GM19240 (cell line): Measurements from ENCODE around the gene ANK3.

Experiments used
- DNase-seq: peaks from one replicate; pipeline ENCODE4 v3.0.0; 2011; ENCODE audit warnings: low spot score; ENCODE audit not compliant: insufficient read length

ANK3 gene

GRCh38 chr10:60389413-60390025, at the start of gene ANK3:
ANK3 (minus strand) TSS chr10:60389875; CDS start chr10:60389538, 337 bp downstream.
- no peak for DNase-seq

- DNase-seq, result no peak
Observed at GRCh38 chr10:60434418-60435046, 44.9 kb upstream of the ANK3 start.

DNA sequence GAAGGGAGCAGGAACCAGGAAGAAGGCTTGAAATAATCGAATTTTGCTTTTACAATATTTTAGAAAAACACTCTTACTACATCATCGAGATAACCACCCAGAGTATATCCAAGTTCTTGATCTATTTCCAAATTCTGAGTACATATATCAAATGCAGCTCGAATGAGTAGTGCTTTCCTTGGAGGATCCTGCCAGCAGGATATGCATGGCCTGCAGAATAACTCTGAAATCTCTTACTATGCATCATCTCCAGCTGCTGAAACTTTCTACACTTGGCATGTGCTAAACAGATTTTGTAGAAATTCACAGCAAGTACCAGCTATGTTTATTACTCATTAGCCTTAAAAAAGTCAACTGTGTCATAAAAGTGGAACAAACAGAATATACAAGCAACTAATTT, 44.0 kb upstream of the ANK3 start:
- DNase-seq, result no peak

GRCh38 chr10:60430836-60431597, 41.3 kb upstream of the ANK3 start:
- DNase-seq, result no peak

- no peak for DNase-seq
Observed at GRCh38 chr10:60430017-60430416, 40.3 kb upstream of the ANK3 start.

DNA sequence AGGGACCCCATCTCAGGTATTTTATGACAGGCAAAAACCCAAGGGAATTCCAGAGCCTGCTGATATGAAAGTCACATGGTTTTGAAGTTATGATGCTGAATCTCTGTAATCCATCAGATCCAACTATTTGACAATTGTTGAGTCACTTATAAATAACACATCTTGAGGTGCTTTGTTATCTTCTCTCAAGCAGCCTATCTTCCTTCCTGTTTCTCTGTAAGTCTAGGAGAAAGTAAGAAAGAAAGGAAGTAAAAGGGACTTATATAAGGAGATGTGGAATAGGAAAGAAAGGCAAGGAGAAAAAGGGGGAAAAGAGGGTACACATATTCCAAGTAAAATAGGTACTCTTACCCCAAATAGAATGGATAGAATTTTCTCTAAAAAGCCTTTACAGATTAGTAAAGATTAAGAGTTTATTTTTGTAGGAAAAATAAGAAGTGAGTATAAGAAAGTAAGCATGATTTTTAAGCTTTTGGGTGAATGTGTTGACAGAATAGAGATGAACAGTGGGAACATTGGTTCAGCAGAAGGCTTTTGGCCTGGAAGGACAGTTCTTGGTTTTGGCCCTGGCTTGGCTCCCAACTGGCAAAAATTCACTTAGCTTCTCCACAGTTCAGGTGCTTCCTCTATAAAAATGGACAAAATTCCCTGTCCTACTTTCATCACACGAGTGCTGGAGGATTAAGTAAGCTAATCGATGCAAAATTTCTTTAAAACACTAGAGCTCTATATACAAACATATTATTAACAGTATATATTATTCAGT, 39.6 kb upstream of the ANK3 start:
- no peak for DNase-seq

- DNase-seq, result no peak
Observed at GRCh38 chr10:60428387-60428737, 38.7 kb upstream of the ANK3 start.

GRCh38 chr10:60427709-60428386, 38.2 kb upstream of the ANK3 start:
- no peak for DNase-seq

- DNase-seq, result no peak
Observed at GRCh38 chr10:60427148-60427547, 37.5 kb upstream of the ANK3 start.

- DNase-seq, result no peak
Observed at GRCh38 chr10:60426425-60426824, 36.8 kb upstream of the ANK3 start.

- DNase-seq, result no peak
Observed at GRCh38 chr10:60425392-60426110, 35.9 kb upstream of the ANK3 start.

GRCh38 chr10:60424971-60425370, 35.3 kb upstream of the ANK3 start:
- no peak for DNase-seq

DNA sequence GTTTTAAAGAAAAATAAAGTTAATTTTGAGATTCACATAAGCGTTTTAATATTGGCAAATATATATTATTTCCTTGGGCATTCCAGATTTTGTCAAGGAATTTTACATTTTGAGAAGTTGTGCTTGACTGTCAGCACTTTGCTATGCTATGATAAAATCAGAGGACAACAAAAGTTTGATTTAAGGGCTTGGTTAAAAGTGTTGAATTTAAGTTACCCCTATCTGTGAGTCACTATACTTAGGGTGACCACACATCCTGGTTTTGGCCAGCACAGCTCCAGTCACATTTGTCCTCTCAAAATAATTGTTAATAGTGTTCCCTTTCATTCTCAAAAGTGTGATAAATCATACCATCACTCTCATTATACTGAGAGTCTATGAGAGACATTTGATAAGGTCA, 34.2 kb upstream of the ANK3 start:
- DNase-seq, result no peak

- no peak for DNase-seq
Observed at GRCh38 chr10:60422809-60423208, 33.1 kb upstream of the ANK3 start.

DNA sequence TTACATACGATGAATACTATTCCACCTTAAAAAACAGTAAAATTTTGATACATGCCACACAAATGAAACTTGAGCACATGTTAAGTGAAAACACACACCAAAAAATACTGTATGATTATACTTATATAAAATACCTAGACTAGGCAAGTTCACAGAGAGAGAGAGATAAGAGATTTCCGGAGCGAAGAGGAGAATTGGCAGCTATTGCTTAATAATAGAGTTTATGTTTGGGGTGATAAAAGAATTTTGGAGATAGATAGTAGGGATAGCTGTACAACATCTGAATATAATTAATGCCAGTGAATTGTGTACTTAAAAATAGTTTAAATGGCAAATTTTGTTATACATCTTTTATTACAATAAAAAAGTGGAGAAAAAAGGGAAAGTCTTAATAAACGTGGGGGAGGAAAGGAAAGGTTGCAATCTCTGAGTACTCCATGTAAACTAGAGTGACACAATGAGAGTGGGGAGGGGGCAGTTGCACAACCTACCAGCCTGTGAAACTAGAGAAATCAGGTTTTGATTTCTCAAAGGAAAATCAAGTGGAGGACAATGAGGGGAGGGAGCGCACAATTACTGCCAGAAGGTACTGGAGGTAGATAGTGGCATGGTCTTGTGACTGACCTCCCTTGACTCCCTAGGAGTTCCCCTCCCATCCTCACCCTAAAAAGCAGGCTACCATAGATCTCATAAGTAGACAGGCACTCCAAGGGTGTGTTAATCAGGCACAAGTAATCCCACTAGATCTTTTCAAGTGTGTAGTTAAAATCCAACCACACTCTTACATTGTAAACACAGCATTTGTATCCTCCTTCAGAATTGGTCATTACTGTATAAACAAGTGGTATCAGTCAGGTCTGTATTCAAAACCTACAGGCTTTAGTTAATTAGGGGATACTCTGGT, 31.6 kb upstream of the ANK3 start:
- DNase-seq, result no peak

- DNase-seq, result no peak
Observed at GRCh38 chr10:60419249-60419648, 29.6 kb upstream of the ANK3 start.

GRCh38 chr10:60417901-60418300, 28.2 kb upstream of the ANK3 start:
- no peak for DNase-seq

DNA sequence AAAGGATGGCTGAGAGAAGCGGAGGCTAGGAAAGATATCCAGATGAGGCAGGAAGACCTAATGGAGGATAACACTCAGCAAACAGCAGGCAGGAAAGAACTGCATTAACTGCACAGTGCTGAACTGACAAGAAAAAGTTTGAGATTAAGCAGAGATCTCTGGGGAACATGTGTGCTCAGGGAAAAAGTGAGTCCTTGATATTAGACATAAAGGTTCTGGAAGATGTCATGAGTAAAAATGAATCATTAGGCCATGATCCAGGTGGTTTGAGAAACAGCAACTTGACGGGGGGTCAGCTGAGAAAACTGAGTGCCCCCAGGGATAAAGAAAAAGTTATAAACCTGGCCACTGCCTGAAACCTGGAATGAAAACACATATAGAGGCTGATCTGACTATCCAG, 27.3 kb upstream of the ANK3 start:
- DNase-seq, result no peak

GRCh38 chr10:60414877-60415585, 25.4 kb upstream of the ANK3 start:
- no peak for DNase-seq
